GM23338 (cell line): ENCODE results near the gene ATF6. TPM values are rescaled to one million over a fixed set of nuclear protein-coding genes. Genes with fewer than 3 reads are reported as not detected.
A peak's percentile ranks its signal among the peaks of the same experiment; 100 is the strongest.

Source experiments
- ATAC-seq: fragments of 200-7000 bp; cut with Tn5 transposase; 3 replicates; pipeline ENCODE4 v1.9.1; 2020
- DNase-seq: peaks from one replicate; pipeline ENCODE4 v3.0.0-alpha.2; 2015; ENCODE audit warnings: low spot score
- H2AFZ ChIP-seq: fragments of 200-600 bp; sonication (generic); 2 replicates; pipeline ENCODE4 v1.8.0; 2016; ENCODE audit warnings: antibody characterized with exemption, mild to moderate bottlenecking, moderate library complexity
- H3F3A ChIP-seq: fragments of 200-600 bp; sonication (generic); replicated peaks from 2 replicates; pipeline ENCODE4 v1.8.0; 2017; ENCODE audit warnings: antibody characterized with exemption, mixed run types, low read depth
- H3K27ac ChIP-seq: fragments of 200-600 bp; sonication (generic); 2 replicates; pipeline ENCODE4 v1.6.1; 2016; ENCODE audit warnings: low read depth
- H3K27me3 ChIP-seq: fragments of 200-600 bp; sonication (generic); 2 replicates; pipeline ENCODE4 v1.8.0; 2016; ENCODE audit warnings: mild to moderate bottlenecking, mixed run types, moderate library complexity; ENCODE audit not compliant: insufficient read depth
- H3K36me3 ChIP-seq: fragments of 200-600 bp; sonication (generic); 2 replicates; pipeline ENCODE4 v1.8.0; 2016; ENCODE audit warnings: mild to moderate bottlenecking; ENCODE audit not compliant: insufficient read depth
- H3K4me1 ChIP-seq: fragments of 200-600 bp; sonication (generic); 2 replicates; pipeline ENCODE4 v1.8.0; 2016; ENCODE audit warnings: mild to moderate bottlenecking, moderate library complexity; ENCODE audit not compliant: insufficient read depth
- H3K4me2 ChIP-seq: fragments of 200-600 bp; sonication (generic); 2 replicates; pipeline ENCODE4 v1.7.1; 2017; ENCODE audit warnings: mixed run types
- H3K4me3 ChIP-seq: fragments of 200-600 bp; sonication (generic); 2 replicates; pipeline ENCODE4 v1.6.1; 2016; ENCODE audit warnings: mixed run types
- H3K79me2 ChIP-seq: fragments of 200-600 bp; sonication (generic); replicated peaks from 2 replicates; pipeline ENCODE4 v1.8.0; 2017; ENCODE audit warnings: mild to moderate bottlenecking; ENCODE audit not compliant: insufficient read depth
- H3K9me2 ChIP-seq: fragments of 200-600 bp; sonication (generic); 2 replicates; pipeline ENCODE4 v1.8.0; 2017; ENCODE audit not compliant: insufficient read depth
- H4K20me1 ChIP-seq: fragments of 200-600 bp; sonication (generic); replicated peaks from 2 replicates; pipeline ENCODE4 v1.8.0; 2017; ENCODE audit warnings: mild to moderate bottlenecking; ENCODE audit not compliant: insufficient read depth
- H3K27ac Mint-ChIP-seq: 2 replicates; pipeline ENCODE4 v1.8.0; 2020; ENCODE audit warnings: inconsistent platforms, mild to moderate bottlenecking, moderate library complexity, mixed read lengths
- H3K27me3 Mint-ChIP-seq: 3 replicates; pipeline ENCODE4 v1.8.0; 2022; ENCODE audit warnings: low read depth, mild to moderate bottlenecking, moderate library complexity, mixed read lengths, inconsistent platforms; ENCODE audit not compliant: insufficient read depth, poor library complexity
- H3K36me3 Mint-ChIP-seq: 3 replicates; pipeline ENCODE4 v1.8.0; 2021; ENCODE audit warnings: low read depth, mild to moderate bottlenecking, inconsistent platforms, moderate library complexity, mixed read lengths
- H3K4me1 Mint-ChIP-seq: 3 replicates; pipeline ENCODE4 v1.8.0; 2020; ENCODE audit warnings: mild to moderate bottlenecking, inconsistent platforms, mixed read lengths
- H3K4me3 Mint-ChIP-seq: 3 replicates; pipeline ENCODE4 v1.8.0; 2021; ENCODE audit warnings: moderate library complexity, mild to moderate bottlenecking, inconsistent platforms, mixed read lengths
- H3K9me3 Mint-ChIP-seq: 3 replicates; pipeline ENCODE4 v1.8.0; 2020; ENCODE audit warnings: moderate library complexity, mild to moderate bottlenecking, inconsistent platforms, mixed read lengths
- CREB1 ChIP-seq: fragments of 250-450 bp; sonication (Bioruptor Pico); IDR thresholded peaks from 2 replicates; pipeline ENCODE4 v1.5.0; 2020; ENCODE audit warnings: low read depth, mild to moderate bottlenecking, moderate library complexity
- EZH2phosphoT487 ChIP-seq: fragments of 200-600 bp; sonication (generic); IDR thresholded peaks from one replicate; pipeline ENCODE4 v1.8.1; 2018; ENCODE audit warnings: antibody characterized with exemption; ENCODE audit not compliant: unreplicated experiment
- JUNB ChIP-seq: IDR thresholded peaks from one replicate; pipeline ENCODE4 v1.6.1; 2016; ENCODE audit warnings: antibody characterized with exemption; ENCODE audit not compliant: unreplicated experiment
- NANOG ChIP-seq: IDR thresholded peaks from 2 replicates; pipeline ENCODE4 v1.6.1; 2016; ENCODE audit warnings: antibody characterized with exemption, borderline replicate concordance
- STAT1 ChIP-seq: IDR thresholded peaks from one replicate; pipeline ENCODE4 v1.6.1; 2016; ENCODE audit warnings: antibody characterized with exemption; ENCODE audit not compliant: unreplicated experiment
- ZNF114 ChIP-seq: fragments of 250-450 bp; sonication (Bioruptor Pico); IDR thresholded peaks from 2 replicates; pipeline ENCODE4 v1.5.0; 2020; ENCODE audit warnings: mild to moderate bottlenecking, moderate library complexity
- ZNF331 ChIP-seq: fragments of 250-450 bp; sonication (Bioruptor Pico); IDR thresholded peaks from 2 replicates; pipeline ENCODE4 v1.5.0; 2020; ENCODE audit warnings: low read depth, mild to moderate bottlenecking, moderate library complexity
- polyA plus RNA-seq: library from polyadenylated mRNA; unstranded; fragments of >200 nt; fragmentation: Nextera tagmentation; extraction: Ambion mirVana; gene quantifications from 2 replicates; pipeline ENCODE4 v1.2.1, GENCODE V29; 2016
- total RNA-seq: library from RNA; depleted of rRNA; stranded (reverse); fragments of >200 nt; shearing (Covaris generic); gene quantifications from 2 replicates; pipeline ENCODE4 v1.2.3, GENCODE V29; 2014
- TF ChIP-seq, protein P1 (sequence below), 2 experiments: fragments of 200-600 bp in 1 of 2; sonication (generic) in 1 of 2; conservative IDR thresholded peaks; 2 replicates each; pipeline versions ENCODE4 v1.5.1 to v1.6.1; 2016 to 2017; ENCODE audit warnings: antibody characterized with exemption in 2 of 2, low read depth in 2 of 2, mild to moderate bottlenecking in 2 of 2, moderate library complexity in 1 of 2

Gene ATF6
- total and polyA plus RNA-seq, 2 experiments from 2014 or later = 5.0 to 13.5 TPM

DNA sequence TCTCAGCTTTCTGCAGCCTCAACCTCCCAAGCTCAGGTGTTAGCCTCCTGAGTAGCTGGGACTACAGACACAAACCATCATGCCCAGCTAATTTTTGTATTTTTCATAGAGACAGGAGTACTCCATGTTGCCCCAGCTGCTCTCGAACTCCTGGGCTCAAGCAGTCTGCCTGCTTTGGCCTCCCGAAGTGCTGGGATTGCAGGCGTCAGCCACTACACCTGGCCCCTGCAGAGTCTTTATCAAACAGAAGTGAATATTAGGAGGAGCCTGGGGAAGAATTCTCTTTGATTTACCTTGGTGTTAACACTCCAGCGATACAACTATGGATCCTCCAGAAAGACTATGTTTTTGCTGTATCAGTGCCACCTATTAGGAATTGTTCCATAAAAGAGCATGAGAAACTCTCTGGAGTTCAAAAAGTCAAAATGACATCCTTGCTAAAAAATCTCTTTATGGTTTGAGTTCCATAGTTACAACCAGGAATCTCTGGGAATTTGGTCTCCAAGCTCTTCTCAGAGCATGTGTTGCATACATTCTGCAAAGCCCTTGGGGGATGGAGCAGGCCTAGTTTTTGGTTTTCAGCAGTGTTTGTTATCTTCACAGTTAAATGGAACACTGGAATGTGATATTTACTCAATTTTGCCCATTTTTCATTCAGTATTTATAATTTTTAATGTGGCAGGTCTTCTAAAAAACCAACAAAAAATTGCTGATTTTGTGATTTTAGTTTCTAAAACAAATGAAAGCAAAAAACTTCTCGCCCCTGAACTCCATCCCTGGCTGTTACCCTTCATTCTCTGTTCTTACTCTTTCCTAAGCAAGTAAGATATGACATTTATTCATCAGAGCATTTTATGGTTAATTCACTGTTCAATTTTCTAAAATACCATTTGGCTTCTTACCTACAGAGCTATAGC lies 180.2 kb downstream of the ATF6 start:
- H3K4me1 Mint-ChIP-seq = peaks cover 18% of the 10 kb centered on the region
- H3K27ac Mint-ChIP-seq = peak overlapping the region; percentile 42; the same call in 1 of the 2 replicates
- Histone ChIP-seq H3K79me2 (no peaks in the 10 kb centered on the region), H3F3A (no peaks in the 10 kb centered on the region), H3K4me2 (no peak overlapping the region), H4K20me1 (no peaks in the 10 kb centered on the region), H3K36me3 (no peaks in the 10 kb centered on the region), H3K4me1 (peaks cover 6% of the 10 kb centered on the region; the same call in 1 of the 2 replicates), H3K4me3 (no peak overlapping the region), H3K27ac (0 out of 2 replicates have a peak overlapping the region, but pooled peaks have one; percentile 17), H3K27me3 (no peaks in the 10 kb centered on the region), H3K9me2 (no peaks in the 10 kb centered on the region), H2AFZ (no peak overlapping the region)
- H3K9me3 Mint-ChIP-seq = no peaks in the 10 kb centered on the region
- no peaks in the 10 kb centered on the region for H3K36me3 Mint-ChIP-seq
- no peaks in the 10 kb centered on the region for H3K27me3 Mint-ChIP-seq
- H3K4me3 Mint-ChIP-seq = no peak overlapping the region
- TF ChIP-seq CREB1 (CRISPR knock-in tag) = no peak
- ATAC-seq (peak; percentile 93), DNase-seq (peak; percentile 52)

DNA sequence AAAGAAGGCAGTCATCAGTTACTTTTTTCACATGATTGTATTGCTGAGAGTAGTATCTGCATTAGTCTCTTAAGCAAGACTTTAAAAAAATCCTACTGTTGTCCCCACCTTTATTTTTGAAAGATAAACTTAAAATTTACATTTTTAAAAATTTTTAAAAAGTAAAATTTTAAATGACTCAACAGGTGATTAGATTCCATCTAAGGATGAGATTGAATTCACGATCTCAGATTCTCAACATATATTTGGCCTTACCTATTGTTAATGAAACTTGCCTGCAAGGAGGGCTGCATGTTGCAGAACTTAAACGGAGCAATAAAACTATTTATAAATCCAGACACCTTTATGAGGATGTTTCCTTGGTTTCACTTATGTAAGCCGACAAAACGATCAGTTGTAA lies 182.3 kb downstream of the ATF6 start:
- Mint-ChIP-seq H3K27ac (no peak overlapping the region), H3K9me3 (no peaks in the 10 kb centered on the region), H3K4me1 (peaks cover 18% of the 10 kb centered on the region), H3K4me3 (no peak overlapping the region), H3K27me3 (no peaks in the 10 kb centered on the region), H3K36me3 (no peaks in the 10 kb centered on the region)
- no peaks in the 10 kb centered on the region for H3K27me3 ChIP-seq
- no peaks in the 10 kb centered on the region for H3F3A ChIP-seq
- no peak overlapping the region for H3K4me2 ChIP-seq
- H2AFZ ChIP-seq = no peak overlapping the region
- no peak overlapping the region for H3K27ac ChIP-seq
- DNase-seq (no peak), ATAC-seq (no peak)
- H3K79me2 ChIP-seq = no peaks in the 10 kb centered on the region
- peaks cover 6% of the 10 kb centered on the region; the same call in 1 of the 2 replicates for H3K4me1 ChIP-seq
- TF ChIP-seq JUNB = no peak
- no peak for TF ChIP-seq CREB1 (CRISPR knock-in tag)
- TF ChIP-seq ZNF114 (CRISPR knock-in tag) = no peak
- TF ChIP-seq ZNF331 (CRISPR knock-in tag) = no peak
- no peaks in the 10 kb centered on the region for H3K36me3 ChIP-seq
- H3K9me2 ChIP-seq = no peaks in the 10 kb centered on the region
- no peak overlapping the region for H3K4me3 ChIP-seq
- no peaks in the 10 kb centered on the region for H4K20me1 ChIP-seq

DNA sequence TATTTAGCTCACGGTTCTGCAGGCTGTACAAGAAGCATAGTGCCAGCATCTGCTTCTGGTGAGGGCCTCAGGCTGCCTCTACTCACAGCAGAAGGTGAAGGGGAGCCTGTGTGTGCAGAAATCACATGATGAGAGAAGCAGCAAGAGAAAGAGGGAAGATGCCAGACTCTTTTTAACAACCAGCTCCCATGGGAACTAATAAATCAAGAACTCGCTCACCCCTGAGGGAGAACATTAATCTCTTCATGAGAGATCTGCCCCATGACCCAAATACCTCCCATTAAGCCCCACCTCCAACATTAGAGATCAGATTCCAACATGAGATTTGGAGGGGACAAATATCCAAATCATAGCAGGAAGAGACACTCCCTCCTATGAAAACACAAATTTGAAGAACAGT lies 183.4 kb downstream of the ATF6 start:
- H3F3A ChIP-seq = no peaks in the 10 kb centered on the region
- no peaks in the 10 kb centered on the region for H4K20me1 ChIP-seq
- no peak overlapping the region for H2AFZ ChIP-seq
- H3K27me3 ChIP-seq = no peaks in the 10 kb centered on the region
- Mint-ChIP-seq H3K27ac (no peak overlapping the region), H3K36me3 (no peaks in the 10 kb centered on the region), H3K4me3 (no peak overlapping the region), H3K9me3 (no peaks in the 10 kb centered on the region), H3K27me3 (no peaks in the 10 kb centered on the region), H3K4me1 (peaks cover 18% of the 10 kb centered on the region)
- H3K79me2 ChIP-seq = no peaks in the 10 kb centered on the region
- H3K4me3 ChIP-seq = no peak overlapping the region
- DNase-seq (no peak), ATAC-seq (no peak)
- H3K9me2 ChIP-seq = no peaks in the 10 kb centered on the region
- H3K4me1 ChIP-seq = peaks cover 6% of the 10 kb centered on the region; the same call in 1 of the 2 replicates
- no peaks in the 10 kb centered on the region for H3K36me3 ChIP-seq
- no peak overlapping the region for H3K27ac ChIP-seq
- no peak overlapping the region for H3K4me2 ChIP-seq
- no peak for TF ChIP-seq EZH2phosphoT487
- TF ChIP-seq NANOG = no peak
- no peak for TF ChIP-seq CREB1 (CRISPR knock-in tag)
- TF ChIP-seq STAT1 = no peak
- TF ChIP-seq, protein P1, sequence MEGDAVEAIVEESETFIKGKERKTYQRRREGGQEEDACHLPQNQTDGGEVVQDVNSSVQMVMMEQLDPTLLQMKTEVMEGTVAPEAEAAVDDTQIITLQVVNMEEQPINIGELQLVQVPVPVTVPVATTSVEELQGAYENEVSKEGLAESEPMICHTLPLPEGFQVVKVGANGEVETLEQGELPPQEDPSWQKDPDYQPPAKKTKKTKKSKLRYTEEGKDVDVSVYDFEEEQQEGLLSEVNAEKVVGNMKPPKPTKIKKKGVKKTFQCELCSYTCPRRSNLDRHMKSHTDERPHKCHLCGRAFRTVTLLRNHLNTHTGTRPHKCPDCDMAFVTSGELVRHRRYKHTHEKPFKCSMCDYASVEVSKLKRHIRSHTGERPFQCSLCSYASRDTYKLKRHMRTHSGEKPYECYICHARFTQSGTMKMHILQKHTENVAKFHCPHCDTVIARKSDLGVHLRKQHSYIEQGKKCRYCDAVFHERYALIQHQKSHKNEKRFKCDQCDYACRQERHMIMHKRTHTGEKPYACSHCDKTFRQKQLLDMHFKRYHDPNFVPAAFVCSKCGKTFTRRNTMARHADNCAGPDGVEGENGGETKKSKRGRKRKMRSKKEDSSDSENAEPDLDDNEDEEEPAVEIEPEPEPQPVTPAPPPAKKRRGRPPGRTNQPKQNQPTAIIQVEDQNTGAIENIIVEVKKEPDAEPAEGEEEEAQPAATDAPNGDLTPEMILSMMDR (conservative IDR thresholded peaks at IDR 0.05; ENCODE audit: low read depth in 2 of 2) = no peak
- no peak for TF ChIP-seq ZNF114 (CRISPR knock-in tag)
